Activated CD4-positive, alpha-beta T cell treated with anti-CD3 and anti-CD28 coated beads, Interleukin-2, amount 10 ng/mL, durations not matched to agents 7 days and 5 days (primary cell): Measurements from ENCODE around the gene BDH2. TPM values are rescaled to one million over a fixed set of nuclear protein-coding genes. Genes with fewer than 3 reads are reported as not detected.
A peak's percentile ranks its signal among the peaks of the same experiment; 100 is the strongest.

Source experiments
- CTCF ChIA-PET: fragments of 350-600 bp; sonication (Branson Sonifier 250); formaldehyde crosslinking; loops from one replicate; lab custom pipeline; 2021; ENCODE audit warnings: antibody characterized with exemption; lab: Charles Lee
- POLR2A ChIA-PET: fragments of 350-600 bp; sonication (Branson Sonifier 250); formaldehyde crosslinking; loops from one replicate; lab custom pipeline; 2021; ENCODE audit warnings: antibody characterized with exemption; lab: Charles Lee
- DNase-seq: peaks from one replicate; pipeline ENCODE4 v3.0.0-alpha.2; 2020
- H3K27ac Mint-ChIP-seq: one replicate; pipeline ENCODE4 v1.8.0; 2021; ENCODE audit warnings: mild to moderate bottlenecking, moderate library complexity, mixed read lengths
- H3K27me3 Mint-ChIP-seq: one replicate; pipeline ENCODE4 v1.8.0; 2021; ENCODE audit warnings: mixed read lengths
- H3K36me3 Mint-ChIP-seq: one replicate; pipeline ENCODE4 v1.8.0; 2021; ENCODE audit warnings: low read depth, mixed read lengths
- H3K4me1 Mint-ChIP-seq: one replicate; pipeline ENCODE4 v1.8.0; 2021; ENCODE audit warnings: mixed read lengths
- H3K4me3 Mint-ChIP-seq: one replicate; pipeline ENCODE4 v1.8.0; 2021; ENCODE audit warnings: mild to moderate bottlenecking, moderate library complexity, mixed read lengths
- H3K9me3 Mint-ChIP-seq: one replicate; pipeline ENCODE4 v1.8.0; 2021; ENCODE audit warnings: mixed read lengths
- total RNA-seq, 2 experiments: library from RNA; stranded (reverse); gene quantifications; one replicate each; pipeline ENCODE4 v1.2.3, GENCODE V29; 2021

Gene BDH2
- 10 to 100 TPM; 15.5 to 17.2 TPM for total RNA-seq

DNA sequence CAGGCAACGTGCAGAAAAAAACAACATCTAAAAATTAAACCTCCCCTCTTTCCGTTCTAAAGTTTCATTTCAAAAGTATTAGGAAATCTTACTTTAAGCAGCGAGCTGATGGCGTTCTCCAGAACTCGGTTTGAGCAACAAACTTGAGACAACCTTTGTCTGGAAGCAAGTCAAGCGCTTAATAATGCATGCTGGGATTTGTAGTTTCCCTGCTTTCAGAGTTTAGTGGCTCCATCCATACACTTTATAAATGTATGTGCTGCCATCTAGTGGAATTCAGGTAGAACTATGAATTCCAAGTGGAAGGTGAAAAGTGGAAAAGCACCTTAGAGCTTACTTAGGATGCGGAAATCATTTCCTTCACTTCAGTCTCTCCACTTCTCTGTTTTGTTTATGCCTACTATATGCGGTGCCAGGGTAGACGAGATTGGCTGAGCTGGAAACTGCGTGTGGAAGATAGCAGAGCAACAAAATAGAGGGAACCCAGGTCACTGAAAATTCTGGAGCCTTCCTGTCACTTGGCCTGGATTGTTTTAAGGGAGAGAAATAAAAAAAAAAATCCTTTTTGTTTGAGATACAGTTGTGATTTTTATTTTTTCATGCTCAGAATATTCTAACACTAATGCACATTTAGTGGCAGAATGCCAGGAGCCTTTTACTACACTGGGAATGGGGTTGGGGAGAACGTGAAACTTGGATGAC, at the start of gene BDH2:
TSS of gene BDH2 (minus strand) at position 144 of the 702 bp plus-strand sequence. CDS start 3,580 bp downstream, outside the sequence.
- ChIA-PET POLR2A (no interaction called here), CTCF (interaction anchor here (0.6 to 3.8 kb wide), 12 partner anchors 9 to 1483 kb away, joined by 3 to 24 read pairs (median 4); no protein-coding TSS in a partner anchor)
- DNase-seq: peak; percentile 77
- peak within 1 kb of the TSS; percentile 89 for H3K27ac Mint-ChIP-seq
- peak within 1 kb of the TSS; percentile 85 for H3K4me3 Mint-ChIP-seq
- no peaks in the 10 kb centered on the region for H3K27me3 Mint-ChIP-seq
- H3K36me3 Mint-ChIP-seq: peaks cover 6% of the 10 kb centered on the region
- peaks cover 18% of the 10 kb centered on the region for H3K4me1 Mint-ChIP-seq
- no peaks in the 10 kb centered on the region for H3K9me3 Mint-ChIP-seq

- POLR2A ChIA-PET: no interaction called here
- CTCF ChIA-PET: interaction anchor here (1.4 kb wide), 1 partner anchor 14 kb away, joined by 3 read pairs; no protein-coding TSS in a partner anchor
Measured at GRCh38 chr4:103144926-103145325, 45.3 kb upstream of the BDH2 start.

DNA sequence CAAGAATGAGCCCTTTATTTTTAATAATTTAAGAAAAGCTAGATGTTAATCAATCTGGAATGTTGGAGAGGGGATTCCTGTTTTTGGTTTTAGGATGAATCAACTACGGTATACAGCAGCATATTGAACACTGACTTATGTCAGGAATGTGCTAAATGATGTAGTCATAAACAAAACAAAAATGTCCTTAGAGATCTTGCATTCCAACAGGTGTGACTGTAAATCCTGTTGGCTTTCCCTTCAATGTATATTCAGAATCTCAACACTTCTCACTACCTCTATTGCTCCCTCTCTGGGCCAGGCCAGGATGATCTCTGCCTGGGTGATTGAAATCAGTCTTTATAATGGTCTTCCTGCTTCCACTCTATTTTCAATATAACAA, 37.8 kb upstream of the BDH2 start:
- H3K27me3 Mint-ChIP-seq: no peaks in the 10 kb centered on the region
- POLR2A ChIA-PET: no interaction called here
- CTCF ChIA-PET: no interaction called here
- H3K9me3 Mint-ChIP-seq: no peaks in the 10 kb centered on the region
- H3K4me1 Mint-ChIP-seq: peaks cover 5% of the 10 kb centered on the region
- H3K4me3 Mint-ChIP-seq: no peak overlapping the region
- no peak for DNase-seq
- peaks cover 74% of the 10 kb centered on the region for H3K36me3 Mint-ChIP-seq
- H3K27ac Mint-ChIP-seq: no peak overlapping the region

More at GRCh38 chr4:103144926-103145325, 45.3 kb upstream of the BDH2 start:
- H3K9me3 Mint-ChIP-seq: no peaks in the 10 kb centered on the region
- no peak overlapping the region for H3K4me3 Mint-ChIP-seq
- H3K27me3 Mint-ChIP-seq: no peaks in the 10 kb centered on the region
- no peaks in the 10 kb centered on the region for H3K4me1 Mint-ChIP-seq
- H3K27ac Mint-ChIP-seq: no peak overlapping the region
- no peak for DNase-seq
- H3K36me3 Mint-ChIP-seq: peaks cover 80% of the 10 kb centered on the region

DNA sequence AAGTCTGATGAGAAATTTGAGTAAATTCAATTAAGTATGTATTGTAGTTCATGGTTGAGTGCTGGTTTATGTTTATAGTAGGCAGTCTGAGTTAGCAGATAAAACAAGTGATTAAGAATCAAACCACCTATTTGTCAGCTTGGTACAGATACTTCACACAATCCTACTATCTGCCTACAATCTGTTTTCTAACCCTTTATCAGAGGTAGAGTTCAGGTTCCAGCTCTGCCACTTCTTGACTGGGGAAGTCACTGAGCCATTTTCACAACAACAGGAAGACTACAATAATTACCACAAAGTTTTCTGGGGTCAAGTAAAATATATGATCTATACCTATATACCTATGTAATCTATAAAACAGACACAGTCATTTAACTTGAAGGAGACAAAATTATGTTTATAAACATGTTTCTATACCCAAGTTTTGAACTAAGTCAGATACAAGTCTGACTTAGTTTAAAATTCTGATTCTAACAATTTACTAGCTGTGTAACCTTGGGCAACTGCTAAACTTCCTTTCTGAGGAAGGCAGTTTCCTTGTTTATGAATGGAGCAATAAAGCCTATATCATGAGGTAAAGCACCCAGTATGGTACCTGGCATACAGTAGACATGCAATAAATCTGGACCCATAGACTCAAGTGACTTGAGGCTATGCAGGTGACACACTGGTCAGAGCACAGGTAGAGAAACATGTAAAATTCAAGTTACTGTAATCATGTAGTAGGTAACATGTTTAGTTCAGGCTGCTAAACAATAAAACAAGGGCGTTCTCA, 37.2 kb upstream of the BDH2 start:
- Mint-ChIP-seq H3K9me3 (no peaks in the 10 kb centered on the region), H3K27ac (peak overlapping the region; percentile 48), H3K27me3 (no peaks in the 10 kb centered on the region), H3K36me3 (peaks cover 74% of the 10 kb centered on the region), H3K4me1 (peaks cover 5% of the 10 kb centered on the region), H3K4me3 (no peak overlapping the region)
- ChIA-PET POLR2A (no interaction called here), CTCF (interaction anchor here (1.2 kb wide), 1 partner anchor 31 kb away, joined by 3 read pairs; no protein-coding TSS in a partner anchor)
- DNase-seq: no peak

- Mint-ChIP-seq H3K4me3 (no peak overlapping the region), H3K36me3 (peaks cover 71% of the 10 kb centered on the region), H3K27me3 (no peaks in the 10 kb centered on the region), H3K9me3 (peaks cover 19% of the 10 kb centered on the region), H3K27ac (no peak overlapping the region), H3K4me1 (no peaks in the 10 kb centered on the region)
- ChIA-PET CTCF (no interaction called here), POLR2A (no interaction called here)
- DNase-seq: no peak
Measured at GRCh38 chr4:103129174-103129573, 29.5 kb upstream of the BDH2 start.

GRCh38 chr4:103126126-103126525, 26.5 kb upstream of the BDH2 start:
- no peak overlapping the region for H3K27ac Mint-ChIP-seq
- H3K4me1 Mint-ChIP-seq: no peaks in the 10 kb centered on the region
- CTCF ChIA-PET: no interaction called here

GRCh38 chr4:103123114-103123513, 23.5 kb upstream of the BDH2 start:
- ChIA-PET CTCF (interaction anchor here (1.0 to 1.2 kb wide), 2 partner anchors 16 to 307 kb away, joined by 3 to 4 read pairs; no protein-coding TSS in a partner anchor), POLR2A (no interaction called here)
- Mint-ChIP-seq H3K27ac (no peak overlapping the region), H3K9me3 (peaks cover 6% of the 10 kb centered on the region), H3K36me3 (peaks cover 58% of the 10 kb centered on the region), H3K4me1 (no peaks in the 10 kb centered on the region), H3K27me3 (no peaks in the 10 kb centered on the region), H3K4me3 (no peak overlapping the region)
- DNase-seq: no peak

More at GRCh38 chr4:103126126-103126525, 26.5 kb upstream of the BDH2 start:
- POLR2A ChIA-PET: no interaction called here
- no peak for DNase-seq
- H3K27me3 Mint-ChIP-seq: no peaks in the 10 kb centered on the region
- H3K36me3 Mint-ChIP-seq: peaks cover 68% of the 10 kb centered on the region
- H3K4me3 Mint-ChIP-seq: no peak overlapping the region
- H3K9me3 Mint-ChIP-seq: peaks cover 19% of the 10 kb centered on the region

DNA sequence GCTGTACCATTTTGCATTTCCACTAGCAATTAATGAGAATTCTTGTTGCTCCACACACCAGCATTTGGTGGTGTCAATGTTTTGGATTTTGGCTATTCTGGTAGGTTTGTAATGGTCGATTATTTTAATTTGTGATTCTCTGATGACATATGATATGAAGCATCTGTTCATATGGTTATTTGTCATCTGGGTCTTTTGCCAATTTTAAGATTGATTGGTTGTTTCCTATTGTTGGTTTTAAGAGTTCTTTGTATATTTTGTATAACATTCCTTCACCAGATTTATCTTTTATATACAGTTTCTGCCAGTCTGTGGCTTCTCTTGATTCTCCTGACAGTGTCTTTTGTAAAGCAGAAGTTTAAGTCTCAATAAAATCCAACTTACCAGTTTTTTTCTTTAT, 18.5 kb upstream of the BDH2 start:
- CTCF ChIA-PET: no interaction called here
- Mint-ChIP-seq H3K4me3 (no peak overlapping the region), H3K36me3 (peaks cover 39% of the 10 kb centered on the region), H3K4me1 (no peaks in the 10 kb centered on the region), H3K9me3 (no peaks in the 10 kb centered on the region), H3K27ac (no peak overlapping the region), H3K27me3 (no peaks in the 10 kb centered on the region)
- no peak for DNase-seq
- POLR2A ChIA-PET: no interaction called here

DNA sequence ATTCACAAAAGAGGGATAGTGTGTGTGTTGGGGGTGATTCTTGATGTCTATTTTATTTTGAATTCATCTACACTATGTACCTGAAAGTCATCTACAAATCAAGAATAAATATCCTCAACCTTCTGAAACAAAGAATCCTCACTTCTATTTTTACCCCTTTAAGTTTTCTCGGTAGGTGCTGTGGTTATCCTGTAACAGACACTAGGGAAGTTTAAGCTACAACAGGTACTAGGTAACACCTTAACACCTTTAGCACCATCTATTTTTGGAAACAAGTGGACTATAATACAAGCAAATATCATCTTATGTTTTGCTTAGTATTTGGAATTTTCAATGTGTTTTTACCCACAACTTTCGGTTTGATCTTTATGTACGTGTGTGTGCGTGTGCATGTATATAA, 12.0 kb upstream of the BDH2 start:
- no peak for DNase-seq
- Mint-ChIP-seq H3K27me3 (no peaks in the 10 kb centered on the region), H3K4me1 (no peaks in the 10 kb centered on the region), H3K9me3 (no peaks in the 10 kb centered on the region), H3K27ac (no peak overlapping the region), H3K36me3 (peaks cover 43% of the 10 kb centered on the region), H3K4me3 (no peak overlapping the region)
- ChIA-PET POLR2A (no interaction called here), CTCF (no interaction called here)

- H3K4me3 Mint-ChIP-seq: no peak overlapping the region
- peaks cover 42% of the 10 kb centered on the region for H3K36me3 Mint-ChIP-seq
- peaks cover 4% of the 10 kb centered on the region for H3K4me1 Mint-ChIP-seq
- DNase-seq: no peak
- H3K27me3 Mint-ChIP-seq: no peaks in the 10 kb centered on the region
- no peak overlapping the region for H3K27ac Mint-ChIP-seq
- ChIA-PET POLR2A (no interaction called here), CTCF (interaction anchor here (1.4 kb wide), 1 partner anchor 9 kb away, joined by 4 read pairs; the partner anchor contains the start of gene BDH2)
- no peaks in the 10 kb centered on the region for H3K9me3 Mint-ChIP-seq
Measured at GRCh38 chr4:103108542-103108941, 8.9 kb upstream of the BDH2 start.

DNA sequence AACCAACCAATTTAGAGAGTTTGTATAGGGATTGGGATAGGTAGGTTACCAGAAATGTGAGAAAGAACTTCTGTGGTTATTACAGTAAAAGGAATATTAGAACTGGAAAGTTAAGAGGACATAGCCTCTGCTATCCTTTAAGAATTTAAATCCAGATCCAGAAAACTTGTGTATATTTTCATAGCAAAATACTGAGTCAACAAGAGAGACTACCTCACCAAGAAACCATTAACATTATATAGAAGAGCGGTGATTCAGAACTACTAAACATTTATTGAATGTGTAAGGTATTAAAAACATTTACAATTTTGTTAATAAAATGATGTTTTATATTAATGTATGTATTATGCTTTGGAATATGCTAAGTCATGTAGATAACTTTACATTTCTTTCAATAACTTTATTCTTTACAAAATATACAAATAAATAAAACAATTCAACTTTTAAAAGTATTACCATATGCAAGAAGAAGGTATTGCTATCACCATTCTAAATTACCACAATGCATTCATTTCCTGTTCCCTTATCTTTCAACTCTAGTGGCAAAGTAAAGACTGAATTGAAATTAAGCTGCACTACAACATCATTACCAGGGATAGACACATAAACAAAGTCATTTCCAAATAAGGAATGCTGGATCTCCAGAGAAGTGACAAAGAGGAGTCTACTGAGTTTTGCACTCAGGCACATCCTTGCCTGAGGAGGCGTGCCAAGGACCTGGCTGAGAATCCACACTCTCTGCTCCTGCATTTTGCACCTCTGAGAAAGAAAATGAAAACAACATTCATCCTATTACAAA, 6.1 kb upstream of the BDH2 start:
- CTCF ChIA-PET: interaction anchor here (1.5 kb wide), 1 partner anchor 17 kb away, joined by 4 read pairs; no protein-coding TSS in a partner anchor
- no peaks in the 10 kb centered on the region for H3K27me3 Mint-ChIP-seq
- H3K9me3 Mint-ChIP-seq: no peaks in the 10 kb centered on the region
- H3K27ac Mint-ChIP-seq: no peak overlapping the region
- peaks cover 4% of the 10 kb centered on the region for H3K4me1 Mint-ChIP-seq
- no peak for DNase-seq
- POLR2A ChIA-PET: no interaction called here
- H3K4me3 Mint-ChIP-seq: no peak overlapping the region
- H3K36me3 Mint-ChIP-seq: peaks cover 35% of the 10 kb centered on the region

DNA sequence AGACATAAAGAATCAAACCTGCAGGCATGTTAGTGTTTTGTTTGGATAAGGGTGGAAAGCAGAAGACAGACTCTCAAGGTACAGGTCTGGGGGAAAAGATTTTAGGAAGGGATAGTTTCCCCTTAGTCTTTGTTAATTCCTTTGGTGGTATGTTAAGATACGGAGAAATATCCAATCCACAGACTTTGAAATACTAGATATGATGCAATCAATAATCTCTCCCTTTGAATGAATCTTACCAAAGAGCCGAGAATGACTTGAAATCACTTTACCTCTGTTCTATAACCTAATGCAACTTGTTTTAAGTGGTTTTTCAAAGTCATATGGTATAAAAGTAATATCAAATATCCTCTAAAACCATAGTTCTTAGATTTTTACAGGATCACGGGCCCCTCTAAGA, 5.3 kb upstream of the BDH2 start:
- Mint-ChIP-seq H3K27ac (no peak overlapping the region), H3K4me1 (peaks cover 4% of the 10 kb centered on the region), H3K36me3 (peaks cover 28% of the 10 kb centered on the region), H3K27me3 (no peaks in the 10 kb centered on the region), H3K4me3 (no peak overlapping the region), H3K9me3 (no peaks in the 10 kb centered on the region)
- no peak for DNase-seq
- CTCF ChIA-PET: no interaction called here
- POLR2A ChIA-PET: no interaction called here
